ENCODE results near the gene TPK1. TPM values are rescaled to one million over a fixed set of nuclear protein-coding genes. Genes with fewer than 3 reads are reported as not detected.

TPK1 gene
- total and polyA plus RNA-seq, 2 of the 8 experiments (the other 6 are each of a cell fraction or from before 2014, with no cell fraction given): 1.9 to 2.7 TPM

GRCh38 chr7:144650439-144650838 lies 185.4 kb downstream of the TPK1 start (continued):
- TF ChIP-seq GABPA (IDR thresholded peaks at IDR 0.05; ENCODE audit: borderline replicate concordance, insufficient read depth, low read length) (no peak), ZNF274 (IDR thresholded peaks at IDR 0.05; ENCODE audit: borderline replicate concordance, extremely low read depth, low read length) (no peak), BRCA1 (IDR thresholded peaks at IDR 0.05; ENCODE audit: low read depth, low read length) (no peak), TEAD4 (IDR thresholded peaks at IDR 0.05; ENCODE audit: low read depth, low read length) (no peak), ATF3 (IDR thresholded peaks at IDR 0.05; ENCODE audit: insufficient read depth, low read depth, low read length) (no peak)

Data from H1 (cell line).